ENCODE measurements around the gene MRPL52. TPM values are rescaled to one million over a fixed set of nuclear protein-coding genes. Genes with fewer than 3 reads are reported as not detected.
"Not testable (repeated sequence)": the region's sequence is repeated elsewhere in the genome, so short reads cannot be mapped to it uniquely, and the experiment has no call there.

MRPL52 gene
- total and polyA plus RNA-seq, 2 experiments from 2014 or later: 97.9 to 259 TPM

DNA sequence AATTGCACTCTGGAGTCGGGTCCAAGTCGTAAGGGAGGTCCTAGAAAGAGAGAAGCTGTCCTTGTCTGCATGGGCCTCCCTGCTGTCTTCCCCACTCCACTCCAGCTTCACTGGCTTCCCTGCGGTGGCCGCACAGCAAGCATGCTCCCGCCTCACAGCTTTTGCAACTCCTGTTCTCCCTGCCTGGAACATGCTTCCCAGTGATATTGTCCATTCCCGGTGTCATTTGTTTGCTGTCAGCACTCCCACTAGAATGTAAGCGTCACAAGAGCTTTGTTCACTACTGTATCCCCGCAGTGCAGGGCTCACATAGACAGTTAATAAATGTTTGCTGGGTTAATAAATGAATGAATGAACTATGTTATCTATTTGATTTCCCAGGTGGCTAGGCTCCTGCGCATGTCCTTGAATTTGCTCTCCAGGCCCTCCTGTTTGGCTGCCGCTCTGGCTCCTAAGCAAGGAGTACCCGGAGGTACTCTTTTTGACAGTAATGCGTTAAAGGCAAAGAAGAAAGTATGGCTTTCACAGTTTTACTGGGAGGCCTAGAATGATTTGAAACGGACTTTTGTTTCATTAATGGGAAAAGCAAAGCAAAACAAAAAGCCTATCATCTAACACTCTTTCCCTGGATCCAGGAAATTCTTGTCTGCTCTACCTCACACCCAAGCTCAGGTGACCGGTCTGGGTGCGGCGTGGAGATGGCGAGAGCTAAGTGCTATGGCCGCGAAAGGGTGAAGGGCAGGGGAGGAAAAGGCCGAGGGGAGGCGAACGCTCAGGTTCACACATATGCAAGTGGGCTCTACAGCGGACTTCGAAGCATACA, 8.3 kb upstream of the MRPL52 start:
- H3K27ac ChIP-seq: no peak overlapping the region
- TF ChIP-seq, protein P1, sequence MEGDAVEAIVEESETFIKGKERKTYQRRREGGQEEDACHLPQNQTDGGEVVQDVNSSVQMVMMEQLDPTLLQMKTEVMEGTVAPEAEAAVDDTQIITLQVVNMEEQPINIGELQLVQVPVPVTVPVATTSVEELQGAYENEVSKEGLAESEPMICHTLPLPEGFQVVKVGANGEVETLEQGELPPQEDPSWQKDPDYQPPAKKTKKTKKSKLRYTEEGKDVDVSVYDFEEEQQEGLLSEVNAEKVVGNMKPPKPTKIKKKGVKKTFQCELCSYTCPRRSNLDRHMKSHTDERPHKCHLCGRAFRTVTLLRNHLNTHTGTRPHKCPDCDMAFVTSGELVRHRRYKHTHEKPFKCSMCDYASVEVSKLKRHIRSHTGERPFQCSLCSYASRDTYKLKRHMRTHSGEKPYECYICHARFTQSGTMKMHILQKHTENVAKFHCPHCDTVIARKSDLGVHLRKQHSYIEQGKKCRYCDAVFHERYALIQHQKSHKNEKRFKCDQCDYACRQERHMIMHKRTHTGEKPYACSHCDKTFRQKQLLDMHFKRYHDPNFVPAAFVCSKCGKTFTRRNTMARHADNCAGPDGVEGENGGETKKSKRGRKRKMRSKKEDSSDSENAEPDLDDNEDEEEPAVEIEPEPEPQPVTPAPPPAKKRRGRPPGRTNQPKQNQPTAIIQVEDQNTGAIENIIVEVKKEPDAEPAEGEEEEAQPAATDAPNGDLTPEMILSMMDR (IDR thresholded peaks at IDR 0.05; ENCODE audit: low read depth, low read length): no peak

DNA sequence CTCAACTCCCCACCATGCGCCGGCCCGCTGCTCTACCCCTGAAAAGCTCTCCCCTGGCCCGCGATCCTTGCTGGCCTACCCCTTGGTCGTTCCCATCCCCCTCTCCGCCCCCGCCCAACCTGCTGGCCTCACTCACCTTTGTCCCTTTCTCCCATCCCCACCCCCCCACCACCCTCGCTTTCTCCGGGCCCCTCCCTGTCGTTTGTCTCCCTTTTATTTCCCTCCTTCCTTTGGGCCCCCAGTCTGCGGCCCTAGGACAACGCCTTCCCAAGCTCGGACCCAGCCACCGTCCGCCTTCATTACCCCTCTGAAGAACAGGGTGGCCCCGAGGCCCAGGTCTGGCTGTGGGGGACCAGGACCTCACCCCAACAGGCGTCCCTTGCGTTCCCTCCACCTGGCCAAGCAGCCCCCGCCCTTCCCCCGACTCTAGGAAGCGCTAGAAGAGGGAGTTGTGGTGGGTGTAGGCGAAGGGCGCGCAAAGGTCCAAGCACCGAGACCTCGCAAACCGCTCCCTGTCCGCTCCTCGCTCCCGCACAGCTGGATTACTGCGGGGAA, 7.6 kb upstream of the MRPL52 start:
- Histone ChIP-seq H3K9me3 (ENCODE audit: low read depth) (no peaks in the 10 kb centered on the region), H3K36me3 (no peaks in the 10 kb centered on the region), H3K27me3 (no peaks in the 10 kb centered on the region), H3K4me1 (ENCODE audit: low read depth) (peaks cover 16% of the 10 kb centered on the region), H3K4me3 (no peak overlapping the region), H3K27ac (no peak overlapping the region)
- no peak for DNase-seq (ENCODE audit: low read depth in 1 of 2, low spot score in 1 of 2)
- TF ChIP-seq, protein P1 (IDR thresholded peaks at IDR 0.05; ENCODE audit: low read depth, low read length): no peak

More for the DNA sequence above, 8.3 kb upstream of the MRPL52 start:
- no peaks in the 10 kb centered on the region for H3K36me3 ChIP-seq
- peak; percentile 48 to 66 for DNase-seq (ENCODE audit: low read depth in 1 of 2, low spot score in 1 of 2)
- H3K27me3 ChIP-seq: no peaks in the 10 kb centered on the region
- H3K4me1 ChIP-seq (ENCODE audit: low read depth): peaks cover 16% of the 10 kb centered on the region
- no peak overlapping the region for H3K4me3 ChIP-seq
- no peaks in the 10 kb centered on the region for H3K9me3 ChIP-seq (ENCODE audit: low read depth)

- peak; percentile 90 to 97 for DNase-seq (ENCODE audit: low read depth in 1 of 2, low spot score in 1 of 2)
- Histone ChIP-seq H3K9me3 (ENCODE audit: low read depth) (no peaks in the 10 kb centered on the region), H3K27ac (no peak overlapping the region), H3K36me3 (no peaks in the 10 kb centered on the region), H3K27me3 (no peaks in the 10 kb centered on the region), H3K4me3 (peak overlapping the region; percentile 16), H3K4me1 (ENCODE audit: low read depth) (peaks cover 16% of the 10 kb centered on the region)
- TF ChIP-seq, protein P1 (IDR thresholded peaks at IDR 0.05; ENCODE audit: low read depth, low read length): peak; percentile 87
These were observed 7.1 kb upstream of the MRPL52 start for GRCh38 chr14:22822571-22823098.

DNA sequence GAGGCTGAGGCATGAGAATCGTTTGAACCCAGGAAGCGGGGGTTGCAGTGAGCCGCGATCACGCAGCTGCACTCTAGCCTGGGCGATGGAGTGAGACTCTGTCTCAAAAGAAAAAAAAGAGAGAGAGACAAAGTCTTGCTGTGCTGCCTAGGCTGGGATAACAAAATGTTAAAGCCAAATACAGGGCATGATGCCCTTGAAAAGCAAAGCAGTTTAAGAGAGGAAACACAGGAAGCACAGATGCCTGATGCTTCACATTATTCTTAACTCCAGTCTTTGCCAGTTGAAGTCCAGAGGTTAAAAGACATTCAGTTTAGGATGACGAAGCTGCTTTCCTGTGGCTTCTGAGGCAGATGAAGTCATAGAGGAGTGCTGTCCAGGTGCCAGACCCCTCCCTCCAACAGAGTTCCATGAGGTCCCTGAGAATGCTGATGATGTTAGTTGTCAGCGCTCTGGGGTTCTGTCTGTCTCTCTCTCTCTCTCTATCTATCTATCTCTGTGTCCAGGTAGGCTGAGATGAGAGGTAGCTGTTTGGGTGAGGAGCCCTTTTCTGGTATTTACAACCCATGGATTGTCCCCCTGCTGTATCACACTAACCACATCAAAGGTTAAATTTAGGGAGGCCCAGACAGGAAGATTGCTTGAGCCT, 4.9 kb upstream of the MRPL52 start:
- no peak overlapping the region for H3K27ac ChIP-seq
- peaks cover 11% of the 10 kb centered on the region for H3K4me1 ChIP-seq (ENCODE audit: low read depth)
- H3K36me3 ChIP-seq: no peaks in the 10 kb centered on the region
- peak in 1 of 2 donors; percentile 94 for DNase-seq (ENCODE audit: low read depth in 1 of 2, low spot score in 1 of 2)
- TF ChIP-seq, protein P1 (IDR thresholded peaks at IDR 0.05; ENCODE audit: low read depth, low read length): no peak
- no peaks in the 10 kb centered on the region for H3K9me3 ChIP-seq (ENCODE audit: low read depth)
- no peak overlapping the region for H3K4me3 ChIP-seq
- no peaks in the 10 kb centered on the region for H3K27me3 ChIP-seq

- peak overlapping the region; percentile 67 for H3K27ac ChIP-seq
- DNase-seq (ENCODE audit: low read depth in 1 of 2, low spot score in 1 of 2); H3K9me3 ChIP-seq (ENCODE audit: low read depth): not testable (repeated sequence)
These were observed 519 bp upstream of the MRPL52 start for GRCh38 chr14:22829076-22829660.

More at GRCh38 chr14:22829076-22829660, 519 bp upstream of the MRPL52 start:
- not testable (repeated sequence) for H3K4me1 ChIP-seq (ENCODE audit: low read depth); H3K27me3 ChIP-seq; H3K36me3 ChIP-seq
- H3K4me3 ChIP-seq: peak overlapping the region; percentile 71
